ENCODE data around the gene CGB2. TPM values are rescaled to one million over a fixed set of nuclear protein-coding genes. Genes with fewer than 3 reads are reported as not detected.
"Not testable (repeated sequence)": the region's sequence is repeated elsewhere in the genome, so short reads cannot be mapped to it uniquely, and the experiment has no call there.

Gene CGB2
- total and polyA plus RNA-seq, 9 of the 15 experiments (the other 6 are each of a cell fraction or from before 2014, with no cell fraction given): 0.22 TPM; not detected in 8

GRCh38 chr19:49036815-49037214, 5.1 kb downstream of the CGB2 start, which contains the start of gene CGB1 (continued):
- peak; percentile 99 for TF ChIP-seq RREB1 (CRISPR knock-in tag; IDR thresholded peaks at IDR 0.05)
- peak; percentile 82 to 99 for TF ChIP-seq RCOR1 (IDR thresholded peaks at IDR 0.05; ENCODE audit: borderline replicate concordance in 1 of 2, low read depth in 2 of 2, low read length in 2 of 2)
- peak; percentile 53; the same call in 1 of the 2 replicates for TF ChIP-seq MBD2 (IDR thresholded peaks at IDR 0.05; ENCODE audit: borderline replicate concordance, low read depth)
- TF ChIP-seq FOS (IDR thresholded peaks at IDR 0.05; ENCODE audit: extremely low read depth, insufficient read length): peak; percentile 43
- TF ChIP-seq HDAC1 (IDR thresholded peaks at IDR 0.05): peak in 1 of 2 experiments; percentile 61; a peak in 1 of 4 replicates
- TF ChIP-seq KLF16 (IDR thresholded peaks at IDR 0.05): 0 out of 2 replicates have a peak, but pooled peaks have one; percentile 36
- TF ChIP-seq BDP1 (IDR thresholded peaks at IDR 0.05; ENCODE audit: insufficient read depth, insufficient read length): peak; percentile 28
- peak; percentile 84 for TF ChIP-seq CREB1 (IDR thresholded peaks at IDR 0.05)
- TF ChIP-seq CREB1 (CRISPR knock-in tag; IDR thresholded peaks at IDR 0.05): peak; percentile 89
- TF ChIP-seq CREM (IDR thresholded peaks at IDR 0.05; ENCODE audit: low read depth): peak; percentile 93
- TF ChIP-seq ATF1 (CRISPR knock-in tag; IDR thresholded peaks at IDR 0.05): peak; percentile 52; the same call in 1 of the 2 replicates
- peak; percentile 95 for TF ChIP-seq ATF1 (tag; IDR thresholded peaks at IDR 0.05)
- peak; percentile 99 for TF ChIP-seq LEF1 (IDR thresholded peaks at IDR 0.05)
- TF ChIP-seq TBL1XR1 (IDR thresholded peaks at IDR 0.05; ENCODE audit: low read length in 2 of 2): 0 out of 4 replicates have a peak, but pooled peaks of 1 of the 2 experiments have one; percentile 31
- TF ChIP-seq JUND (IDR thresholded peaks at IDR 0.05; ENCODE audit: borderline replicate concordance, low read depth, low read length): peak; percentile 82
- TF ChIP-seq JUND (tag; IDR thresholded peaks at IDR 0.05; ENCODE audit: borderline replicate concordance, low read depth, low read length): peak; percentile 65; the same call in 1 of the 3 replicates
- TF ChIP-seq CTCF (IDR thresholded peaks at IDR 0.05 in 2 of 3, conservative IDR thresholded peaks at IDR 0.05 in 1 of 3; ENCODE audit: insufficient read depth in 2 of 3, low read depth in 1 of 3, low read length in 3 of 3): peak; percentile 72 to 93 (median 89)
- TF ChIP-seq HINFP (tag; conservative IDR thresholded peaks at IDR 0.05; ENCODE audit: low read depth): 0 out of 2 replicates have a peak, but pooled peaks have one; percentile 46
- peak; percentile 8; the same call in 1 of the 2 replicates for TF ChIP-seq JUN (IDR thresholded peaks at IDR 0.05; ENCODE audit: borderline replicate concordance, low read depth, low read length)
- not testable (repeated sequence) for TF ChIP-seq JUN (CRISPR knock-in tag; IDR thresholded peaks at IDR 0.05; ENCODE audit: borderline replicate concordance)
- peak; percentile 46; the same call in 1 of the 2 replicates for TF ChIP-seq ZNF384 (IDR thresholded peaks at IDR 0.05; ENCODE audit: low read depth, low read length)
- TF ChIP-seq ATF7 (IDR thresholded peaks at IDR 0.05): peak; percentile 94

Data from K562 (cell line).